Breast epithelium (tissue), 3 donors: ENCODE results near the gene PPP1R12B.
"Not testable (repeated sequence)": the region's sequence is repeated elsewhere in the genome, so short reads cannot be mapped to it uniquely, and the experiment has no call there.

Source experiments
- POLR2A ChIP-seq: fragments of 450-650 bp; IDR thresholded peaks from one replicate; pipeline ENCODE4 v1.6.1; 2016; ENCODE audit warnings: antibody characterized with exemption, mild to moderate bottlenecking, moderate library complexity
- POLR2AphosphoS5 ChIP-seq, 3 donors: sonication (generic); formaldehyde crosslinking; IDR thresholded peaks; one replicate each; pipeline ENCODE4 v1.6.1; 2017; ENCODE audit warnings: antibody characterized with exemption in 3 of 3
- TF ChIP-seq, protein P1 (sequence below), 3 donors: fragments of 450-650 bp; IDR thresholded peaks; one replicate each; pipeline ENCODE4 v1.5.1; 2016 to 2017; ENCODE audit warnings: antibody characterized with exemption in 3 of 3, mild to moderate bottlenecking in 3 of 3, moderate library complexity in 3 of 3

DNA sequence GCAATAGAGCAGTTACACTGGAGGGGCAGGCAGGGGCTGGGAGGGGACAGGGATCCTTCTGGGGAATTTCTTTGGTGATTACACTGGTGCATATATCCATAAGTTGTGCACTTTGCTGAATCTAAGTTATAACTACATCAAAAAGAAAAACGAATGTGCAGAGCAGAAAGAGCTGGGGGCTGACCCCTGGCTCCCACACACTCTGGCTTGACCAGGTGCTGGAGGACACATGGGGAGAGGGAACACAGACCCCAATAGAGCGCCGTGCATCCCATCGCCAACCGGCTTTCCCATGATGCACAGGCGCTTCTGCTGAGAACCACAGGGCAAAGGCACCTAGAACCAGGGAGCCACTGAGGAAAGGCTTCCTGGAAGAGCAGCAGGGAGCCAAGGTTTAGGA is 281.6 kb downstream of the PPP1R12B start:
- not testable (repeated sequence) for TF ChIP-seq POLR2AphosphoS5 (IDR thresholded peaks at IDR 0.05); POLR2A
- TF ChIP-seq, protein P1, sequence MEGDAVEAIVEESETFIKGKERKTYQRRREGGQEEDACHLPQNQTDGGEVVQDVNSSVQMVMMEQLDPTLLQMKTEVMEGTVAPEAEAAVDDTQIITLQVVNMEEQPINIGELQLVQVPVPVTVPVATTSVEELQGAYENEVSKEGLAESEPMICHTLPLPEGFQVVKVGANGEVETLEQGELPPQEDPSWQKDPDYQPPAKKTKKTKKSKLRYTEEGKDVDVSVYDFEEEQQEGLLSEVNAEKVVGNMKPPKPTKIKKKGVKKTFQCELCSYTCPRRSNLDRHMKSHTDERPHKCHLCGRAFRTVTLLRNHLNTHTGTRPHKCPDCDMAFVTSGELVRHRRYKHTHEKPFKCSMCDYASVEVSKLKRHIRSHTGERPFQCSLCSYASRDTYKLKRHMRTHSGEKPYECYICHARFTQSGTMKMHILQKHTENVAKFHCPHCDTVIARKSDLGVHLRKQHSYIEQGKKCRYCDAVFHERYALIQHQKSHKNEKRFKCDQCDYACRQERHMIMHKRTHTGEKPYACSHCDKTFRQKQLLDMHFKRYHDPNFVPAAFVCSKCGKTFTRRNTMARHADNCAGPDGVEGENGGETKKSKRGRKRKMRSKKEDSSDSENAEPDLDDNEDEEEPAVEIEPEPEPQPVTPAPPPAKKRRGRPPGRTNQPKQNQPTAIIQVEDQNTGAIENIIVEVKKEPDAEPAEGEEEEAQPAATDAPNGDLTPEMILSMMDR (IDR thresholded peaks at IDR 0.05), result not testable (repeated sequence)
